Esophagus mucosa (tissue), 1 donor: Measurements from ENCODE around the gene TAF4B. TPM values are rescaled to one million over a fixed set of nuclear protein-coding genes. Genes with fewer than 3 reads are reported as not detected.
"Not testable (repeated sequence)": the region's sequence is repeated elsewhere in the genome, so short reads cannot be mapped to it uniquely, and the experiment has no call there.

ENCODE experiments used
- ATAC-seq: fragments of 200-7000 bp; cut with Tn5 transposase; one replicate; pipeline ENCODE4 v1.9.1; 2020
- total RNA-seq: library from RNA; stranded (reverse); gene quantifications from one replicate; pipeline ENCODE4 v1.2.4, GENCODE V29; 2023
- donor health status: DM: yes; HTN: yes; CAD: no.

TAF4B gene
- total RNA-seq, 1 donor from 2014 or later = 3.3 TPM

- not testable (repeated sequence) for ATAC-seq
Measured at GRCh38 chr18:26238718-26239117, 12.5 kb downstream of the TAF4B start.

- ATAC-seq = not testable (repeated sequence)
Measured at GRCh38 chr18:26242392-26242791, 16.1 kb downstream of the TAF4B start.

GRCh38 chr18:26245434-26245833 is 19.2 kb downstream of the TAF4B start:
- ATAC-seq = not testable (repeated sequence)

GRCh38 chr18:26252411-26252810 is 26.2 kb downstream of the TAF4B start:
- no peak for ATAC-seq

GRCh38 chr18:26254808-26255207 is 28.6 kb downstream of the TAF4B start:
- ATAC-seq = not testable (repeated sequence)

- ATAC-seq = no peak
Measured at GRCh38 chr18:26255695-26256622, 29.7 kb downstream of the TAF4B start.

- ATAC-seq = no peak
Measured at GRCh38 chr18:26258711-26259110, 32.5 kb downstream of the TAF4B start.

GRCh38 chr18:26259416-26259815 is 33.2 kb downstream of the TAF4B start:
- ATAC-seq = not testable (repeated sequence)

GRCh38 chr18:26262156-26262555 is 35.9 kb downstream of the TAF4B start:
- no peak for ATAC-seq

GRCh38 chr18:26267357-26267930 is 41.2 kb downstream of the TAF4B start:
- no peak for ATAC-seq

- peak; percentile 64 for ATAC-seq
Measured at GRCh38 chr18:26268454-26268853, 42.2 kb downstream of the TAF4B start.

- no peak for ATAC-seq
Measured at GRCh38 chr18:26271917-26272549, 45.8 kb downstream of the TAF4B start.

- ATAC-seq = no peak
Measured at GRCh38 chr18:26277374-26277773, 51.1 kb downstream of the TAF4B start.

- no peak for ATAC-seq
Measured at GRCh38 chr18:26279428-26279827, 53.2 kb downstream of the TAF4B start.

GRCh38 chr18:26286008-26286407 is 59.8 kb downstream of the TAF4B start:
- peak; percentile 52 for ATAC-seq

GRCh38 chr18:26287644-26288043 is 61.4 kb downstream of the TAF4B start:
- ATAC-seq = no peak

GRCh38 chr18:26290385-26290784 is 64.1 kb downstream of the TAF4B start:
- ATAC-seq = no peak

GRCh38 chr18:26293982-26294381 is 67.7 kb downstream of the TAF4B start:
- ATAC-seq = no peak

GRCh38 chr18:26298107-26298506 is 71.9 kb downstream of the TAF4B start:
- no peak for ATAC-seq

- ATAC-seq = no peak
Measured at GRCh38 chr18:26301681-26302080, 75.4 kb downstream of the TAF4B start.

GRCh38 chr18:26303222-26303621 is 77.0 kb downstream of the TAF4B start:
- ATAC-seq = not testable (repeated sequence)

- no peak for ATAC-seq
Measured at GRCh38 chr18:26304511-26304910, 78.3 kb downstream of the TAF4B start.

- peak; percentile 64 for ATAC-seq
Measured at GRCh38 chr18:26307161-26307773, 81.0 kb downstream of the TAF4B start.
